HG02981 (cell line): ENCODE data around the gene SUPT3H.
"Not testable (repeated sequence)": the region's sequence is repeated elsewhere in the genome, so short reads cannot be mapped to it uniquely, and the experiment has no call there.

Experiments
- ATAC-seq: cut with Tn5 transposase; IDR thresholded peaks from one replicate; pipeline ENCODE4 v1.9.1; 2021; ENCODE audit warnings: mild to moderate bottlenecking, moderate library complexity; ENCODE audit not compliant: unreplicated experiment

Gene SUPT3H

DNA sequence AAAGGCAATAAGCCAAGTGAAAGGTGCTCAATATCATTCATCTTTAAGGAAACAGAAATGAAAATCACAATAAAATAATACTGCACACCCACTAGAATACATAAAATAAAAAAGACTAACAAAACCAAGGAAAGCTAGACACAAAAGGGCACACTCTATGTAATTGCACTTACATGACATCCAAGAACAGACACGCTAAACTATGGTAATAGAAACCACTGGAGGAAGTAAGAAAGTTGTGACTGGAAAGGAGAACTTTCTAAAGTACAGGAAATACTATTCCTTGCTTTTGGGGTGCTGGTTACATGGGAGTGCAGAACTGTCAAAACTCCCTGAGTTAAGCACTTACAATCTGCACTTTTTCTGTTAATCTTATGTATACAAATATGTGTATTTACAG, 303.3 kb downstream of the SUPT3H start:
- no peak for ATAC-seq

DNA sequence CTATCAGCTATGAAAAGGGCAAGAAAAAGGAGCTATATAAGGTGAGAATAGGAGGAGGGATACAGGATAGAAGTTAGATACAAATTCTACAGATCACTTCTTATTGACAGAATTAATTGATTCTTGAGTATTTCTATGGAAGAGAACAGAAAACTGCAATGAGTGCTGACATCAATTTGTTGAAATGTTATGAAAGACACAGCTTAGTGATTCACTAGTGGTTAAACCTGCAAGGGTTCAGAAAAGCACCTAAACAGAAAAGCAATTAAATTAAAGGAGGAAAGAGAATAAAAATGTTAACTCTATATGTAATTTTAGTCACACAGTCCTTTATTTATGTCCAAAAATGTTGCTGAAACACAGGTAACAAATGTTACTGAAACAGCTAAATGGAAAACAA, 304.0 kb downstream of the SUPT3H start:
- ATAC-seq: no peak

DNA sequence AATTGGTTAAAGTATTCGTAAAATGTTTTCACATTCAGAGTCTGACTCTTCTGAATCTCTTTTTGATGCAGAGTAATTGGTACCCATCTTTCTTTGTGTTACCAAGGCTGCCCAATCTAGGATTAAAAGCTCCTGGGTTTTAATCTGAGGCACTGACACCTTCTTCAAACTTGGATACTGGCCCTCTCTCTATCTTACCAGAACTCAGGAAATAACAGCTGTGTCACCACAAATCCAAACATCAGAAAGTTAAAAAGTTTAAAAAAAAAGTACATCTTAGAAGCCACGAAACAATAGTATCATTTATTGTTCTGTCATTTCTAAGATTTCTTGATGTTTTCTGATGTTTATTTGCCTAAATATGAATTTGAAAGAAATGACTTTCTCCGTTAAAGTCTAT, 305.1 kb downstream of the SUPT3H start:
- ATAC-seq: no peak

DNA sequence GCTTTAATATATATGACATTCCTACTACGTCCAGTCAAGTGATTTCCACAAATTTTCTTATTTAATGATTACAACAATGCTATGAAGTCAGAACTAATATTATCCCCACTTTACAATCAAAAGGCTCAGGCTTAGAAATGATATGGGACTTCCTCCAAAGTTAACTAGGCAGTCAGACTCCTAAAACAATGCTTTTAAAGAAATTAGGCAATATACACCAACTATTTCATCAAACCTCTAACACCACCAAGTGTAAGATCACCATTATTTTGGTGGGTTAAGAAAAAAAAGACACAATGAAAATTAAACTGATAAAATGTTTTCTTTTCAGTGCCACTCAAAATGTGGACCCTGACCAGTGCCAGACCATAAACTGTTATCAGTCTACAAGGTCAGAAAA, 305.7 kb downstream of the SUPT3H start:
- ATAC-seq: no peak

DNA sequence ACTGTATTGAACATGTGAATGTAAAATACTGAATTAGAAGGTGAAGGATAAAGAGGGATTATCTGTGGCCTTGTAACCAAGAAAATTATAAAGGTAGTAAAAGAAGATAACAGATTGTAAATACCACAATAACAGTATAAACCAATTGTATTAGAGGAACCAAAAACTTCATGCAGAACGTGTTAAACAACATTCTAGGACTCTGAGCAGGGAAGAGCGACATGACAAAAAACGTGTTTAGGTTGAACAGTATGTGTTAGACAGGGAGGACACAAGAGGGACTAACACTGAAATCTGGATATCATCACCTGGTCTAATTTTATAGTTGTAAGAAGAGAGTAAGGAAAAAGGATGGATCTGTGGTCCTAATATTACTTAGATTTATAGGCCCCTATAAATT, 308.6 kb downstream of the SUPT3H start:
- ATAC-seq: no peak

DNA sequence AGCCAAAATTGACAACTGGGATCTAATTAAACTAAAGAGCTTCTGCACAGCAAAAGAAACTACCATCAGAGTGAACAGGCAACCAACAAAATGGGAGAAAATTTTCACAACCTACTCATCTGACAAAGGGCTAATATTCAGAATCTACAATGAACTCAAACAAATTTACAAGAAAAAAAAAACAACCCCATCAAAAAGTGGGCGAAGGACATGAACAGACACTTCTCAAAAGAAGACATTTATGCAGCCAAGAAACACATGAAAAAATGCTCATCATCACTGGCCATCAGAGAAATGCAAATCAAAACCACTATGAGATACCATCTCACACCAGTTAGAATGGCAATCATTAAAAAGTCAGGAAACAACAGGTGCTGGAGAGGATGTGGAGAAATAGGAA, 310.3 kb downstream of the SUPT3H start:
- not testable (repeated sequence) for ATAC-seq

DNA sequence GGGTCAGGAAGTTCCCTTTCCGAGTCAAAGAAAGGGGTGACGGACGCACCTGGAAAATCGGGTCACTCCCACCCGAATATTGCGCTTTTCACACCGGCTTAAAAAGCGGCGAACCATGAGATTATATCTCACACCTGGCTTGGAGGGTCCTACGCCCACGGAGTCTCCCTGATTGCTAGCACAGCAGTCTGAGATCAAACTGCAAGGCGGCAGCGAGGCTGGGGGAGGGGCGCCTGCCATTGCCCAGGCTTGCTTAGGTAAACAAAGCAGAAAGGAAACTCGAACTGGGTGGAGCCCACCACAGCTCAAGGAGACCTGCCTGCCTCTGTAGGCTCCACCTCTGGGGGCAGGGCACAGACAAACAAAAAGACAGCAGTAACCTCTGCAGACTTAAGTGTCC, 315.1 kb downstream of the SUPT3H start:
- not testable (repeated sequence) for ATAC-seq

DNA sequence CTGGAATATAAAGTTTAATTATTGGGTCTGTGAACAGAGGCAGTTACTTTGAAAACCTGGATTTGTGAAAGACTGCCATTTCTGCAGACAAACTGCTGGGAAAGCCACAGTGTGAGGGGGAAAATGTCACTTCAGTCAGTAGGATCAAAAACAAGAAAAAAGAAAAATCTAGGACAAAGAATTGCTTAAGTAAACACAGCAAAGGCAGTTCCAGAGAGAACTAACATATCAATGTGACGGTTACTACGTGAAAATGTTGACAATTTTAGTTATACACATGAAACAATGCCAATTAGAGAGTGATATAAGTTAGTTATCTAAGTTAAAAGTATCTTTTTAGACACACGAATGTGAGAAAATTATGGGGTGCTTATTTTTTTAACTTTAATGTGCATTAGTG, 320.0 kb downstream of the SUPT3H start:
- no peak for ATAC-seq

DNA sequence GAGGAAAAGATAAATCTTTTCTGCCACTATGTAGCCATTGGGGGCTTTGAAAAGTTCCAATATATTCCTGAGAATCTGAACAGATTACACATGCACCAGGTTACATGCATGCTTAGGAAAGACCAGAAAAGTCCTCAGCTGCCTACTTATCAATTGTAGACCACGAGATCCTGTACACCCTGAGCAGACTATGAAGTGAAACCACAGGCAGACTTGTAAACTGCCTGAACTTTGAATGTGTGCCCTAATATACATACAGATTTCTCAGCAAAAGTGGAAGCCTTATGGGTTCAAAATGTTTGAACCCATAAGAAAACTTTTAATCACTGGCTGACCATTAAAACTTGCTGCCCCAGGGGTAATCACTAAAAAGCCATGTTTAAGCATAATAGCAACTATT, 323.1 kb downstream of the SUPT3H start:
- ATAC-seq: no peak

DNA sequence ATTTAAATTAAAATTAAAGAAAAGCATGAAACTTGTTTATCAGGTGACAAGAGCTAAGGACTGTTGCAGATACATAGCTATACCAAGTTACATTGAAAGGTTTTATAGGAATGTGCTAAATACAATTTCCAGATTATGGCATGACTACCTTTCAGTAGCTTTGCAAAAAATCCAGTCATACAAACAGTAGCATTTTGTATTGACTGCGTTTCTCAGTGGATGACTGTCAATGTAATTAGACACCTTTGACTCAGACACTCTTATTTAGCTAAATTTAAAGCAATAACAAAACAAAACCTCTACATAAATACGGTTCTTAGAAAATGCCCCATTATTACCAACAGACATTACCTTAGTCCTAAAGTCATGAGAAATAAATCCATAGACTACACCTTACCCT, 325.4 kb downstream of the SUPT3H start:
- no peak for ATAC-seq

DNA sequence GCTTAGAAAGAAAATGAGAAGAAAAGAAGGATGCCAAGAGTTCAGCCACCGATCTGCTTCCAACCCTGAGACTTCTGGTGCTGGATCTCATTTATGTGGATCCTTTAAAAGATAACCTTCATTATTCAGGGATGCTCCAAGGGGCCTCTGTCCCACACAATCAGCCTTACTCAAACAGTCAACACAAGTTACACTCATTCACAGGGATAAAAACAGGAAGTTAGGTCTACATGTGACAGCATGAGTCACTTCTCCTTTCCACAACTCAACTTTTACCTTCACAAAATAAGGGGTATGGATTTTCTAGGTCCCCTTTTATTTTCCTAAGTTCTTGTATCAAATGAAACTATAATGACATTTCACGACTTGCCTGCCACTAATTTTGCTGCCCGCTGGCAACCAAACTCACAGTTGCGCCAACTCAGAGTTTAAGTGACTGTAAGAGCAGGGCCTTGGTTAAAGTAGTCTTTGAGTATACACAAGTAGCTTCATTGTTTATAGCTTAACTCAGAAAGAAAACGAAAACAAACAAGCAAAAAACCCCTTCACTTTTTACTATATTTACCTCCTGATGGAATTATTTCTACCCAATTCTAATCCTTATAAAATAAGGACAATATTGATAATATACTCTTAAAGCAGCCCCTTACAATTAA, 328.4 kb downstream of the SUPT3H start:
- ATAC-seq: no peak

DNA sequence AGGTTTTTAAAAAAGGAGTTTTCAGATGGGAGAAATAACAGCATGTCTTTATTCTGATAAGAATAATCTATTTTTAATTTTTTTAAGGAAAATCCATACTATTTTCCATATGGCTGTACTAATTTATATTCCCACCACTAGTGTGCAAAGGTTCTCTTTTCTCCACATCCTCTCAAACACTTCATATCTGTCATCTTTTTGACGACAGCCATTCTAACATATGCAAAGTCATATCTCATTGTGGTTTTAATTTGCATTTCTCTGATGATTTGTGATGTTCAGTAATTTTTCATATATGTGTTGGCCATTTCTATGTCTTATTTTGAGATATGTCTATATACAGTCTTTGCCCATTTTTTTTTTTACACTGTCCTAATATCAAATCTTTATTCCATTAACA, 330.2 kb downstream of the SUPT3H start:
- no peak for ATAC-seq

DNA sequence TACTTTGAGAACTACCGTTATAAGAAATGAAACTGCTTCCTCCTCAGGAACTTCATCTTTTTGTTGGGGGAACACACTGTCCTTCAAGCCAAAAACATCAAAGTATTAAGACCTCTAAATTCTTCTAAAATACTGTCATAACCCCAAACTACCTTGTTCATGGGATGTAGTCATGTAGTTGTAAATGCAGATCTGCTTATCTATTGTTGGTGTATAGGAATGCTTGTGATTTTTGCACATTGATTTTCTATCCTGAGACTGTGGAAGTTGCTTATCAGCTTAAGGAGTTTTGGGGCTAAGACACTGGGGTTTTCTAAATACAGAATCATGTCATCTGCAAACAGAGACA, 332.5 kb downstream of the SUPT3H start:
- ATAC-seq: no peak

DNA sequence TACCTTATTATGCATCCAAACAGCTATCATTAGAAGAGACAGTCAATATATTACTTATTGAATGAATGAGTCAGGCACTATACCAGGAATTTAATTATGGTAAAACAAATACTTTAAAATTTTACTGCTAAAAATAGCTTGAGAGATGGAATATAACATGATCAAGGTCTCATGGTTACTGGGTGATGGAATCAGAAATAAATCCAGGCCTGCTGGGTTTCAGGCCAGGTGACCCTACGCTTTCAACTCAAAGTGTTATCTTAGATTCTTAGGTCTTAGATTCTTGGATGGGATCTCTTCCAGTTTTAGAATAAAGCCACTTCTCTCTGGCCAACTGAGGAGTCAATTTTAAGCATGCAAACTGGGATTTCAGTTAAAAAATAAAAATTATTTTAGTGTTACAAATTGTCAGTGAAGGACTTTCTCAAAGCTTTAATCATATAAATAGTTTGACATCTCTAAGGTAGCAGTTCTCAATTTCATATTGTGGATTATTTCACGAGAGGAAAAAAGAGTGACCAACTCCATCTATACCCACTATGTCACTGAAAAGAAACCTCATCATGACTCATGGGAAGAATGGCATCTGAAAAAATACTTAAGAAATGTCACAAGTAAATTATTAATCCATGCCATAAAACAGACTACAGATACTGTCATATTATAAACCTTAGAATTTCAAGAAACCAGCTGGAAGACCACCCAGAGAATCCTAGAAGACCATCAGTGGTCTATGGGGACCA, 333.1 kb downstream of the SUPT3H start:
- no peak for ATAC-seq

DNA sequence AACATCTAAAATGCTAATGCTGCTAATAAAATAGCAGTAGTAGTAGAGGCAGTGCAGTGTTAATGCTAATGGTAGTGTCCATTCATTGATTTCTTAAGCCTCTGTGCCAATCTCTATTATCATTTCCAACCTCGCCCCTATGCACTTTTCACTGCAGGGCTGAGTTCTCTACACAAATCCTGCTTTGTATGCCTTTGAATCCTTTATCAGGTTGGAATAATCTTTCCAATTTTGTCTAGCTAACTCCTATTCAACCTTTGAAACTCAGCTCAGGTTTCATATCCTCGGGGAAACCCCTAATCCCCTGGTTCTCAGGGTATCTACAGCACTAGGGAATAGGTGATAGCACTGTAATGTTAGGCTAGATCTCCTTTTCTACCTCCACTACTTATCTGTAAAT, 333.6 kb downstream of the SUPT3H start:
- no peak for ATAC-seq

DNA sequence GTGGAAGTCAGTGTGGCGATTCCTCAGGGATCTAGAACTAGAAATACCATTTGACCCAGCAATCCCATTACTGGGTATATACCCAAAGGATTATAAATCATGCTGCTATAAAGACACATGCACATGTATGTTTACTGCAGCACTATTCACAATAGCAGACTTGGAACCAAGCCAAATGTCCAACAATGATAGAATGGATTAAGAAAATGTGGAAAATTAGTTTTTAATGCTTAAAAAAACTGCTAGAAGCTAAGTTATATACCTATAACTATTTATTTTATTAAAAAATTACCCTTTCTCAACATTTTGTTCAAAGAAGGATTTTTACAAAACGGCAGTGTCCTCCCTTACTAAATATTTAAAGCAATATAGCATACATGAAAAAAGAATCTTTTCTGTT, 335.1 kb downstream of the SUPT3H start:
- ATAC-seq: not testable (repeated sequence)

DNA sequence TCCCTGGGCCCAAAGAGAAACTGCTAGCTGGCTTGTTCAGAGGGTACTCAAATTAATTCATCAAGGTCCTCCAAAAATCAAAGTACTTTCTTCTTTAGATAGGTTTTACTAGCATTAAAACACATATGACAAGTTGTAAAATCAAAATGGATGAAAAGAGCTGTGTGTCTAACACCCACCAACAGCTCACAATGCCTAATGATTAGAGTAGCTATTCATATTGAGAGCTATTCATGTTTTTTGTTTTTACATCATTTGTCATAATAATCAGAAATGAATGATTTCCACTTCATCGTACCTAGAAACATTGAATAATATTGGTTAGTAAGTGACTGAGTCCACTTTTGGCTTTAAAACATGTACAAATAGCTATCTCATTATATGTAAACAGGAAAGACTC, 339.5 kb downstream of the SUPT3H start:
- no peak for ATAC-seq

DNA sequence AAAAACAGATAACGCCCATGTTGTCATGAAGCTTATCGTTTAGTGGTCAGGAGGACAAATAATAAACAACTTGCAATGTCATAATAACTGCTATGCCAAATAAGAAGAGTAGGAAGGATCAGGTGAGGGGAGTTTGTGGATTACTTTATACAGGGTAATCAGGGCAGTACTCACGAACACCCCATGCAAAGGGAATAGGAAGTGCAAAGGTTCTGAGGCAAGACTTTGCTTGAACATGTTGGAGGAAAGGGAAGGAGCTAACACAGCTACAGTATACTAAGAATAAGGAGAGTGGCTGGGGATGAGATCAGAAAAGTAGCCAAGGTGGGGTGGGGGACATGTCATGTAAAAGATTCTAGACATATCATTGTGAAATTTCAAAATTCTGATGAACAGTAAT, 341.6 kb downstream of the SUPT3H start:
- no peak for ATAC-seq

DNA sequence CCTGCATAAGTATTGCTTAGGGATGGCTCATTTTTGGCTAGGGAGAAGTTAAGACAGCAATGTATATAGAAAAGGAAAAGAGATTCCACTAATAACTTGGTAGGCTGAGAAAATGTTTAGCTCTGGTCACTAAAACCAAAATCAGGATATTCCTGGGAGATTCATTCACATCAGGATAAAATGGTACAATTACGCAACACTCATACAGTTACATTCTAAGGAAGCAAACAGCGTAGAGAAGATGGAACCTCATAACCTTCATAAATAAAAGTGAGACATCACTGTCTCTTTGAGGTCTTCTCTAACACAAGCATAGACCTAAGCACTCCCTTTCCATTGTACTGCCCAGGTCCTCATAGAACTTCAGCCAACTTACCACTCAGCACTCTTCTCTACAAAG, 345.3 kb downstream of the SUPT3H start:
- ATAC-seq: no peak

DNA sequence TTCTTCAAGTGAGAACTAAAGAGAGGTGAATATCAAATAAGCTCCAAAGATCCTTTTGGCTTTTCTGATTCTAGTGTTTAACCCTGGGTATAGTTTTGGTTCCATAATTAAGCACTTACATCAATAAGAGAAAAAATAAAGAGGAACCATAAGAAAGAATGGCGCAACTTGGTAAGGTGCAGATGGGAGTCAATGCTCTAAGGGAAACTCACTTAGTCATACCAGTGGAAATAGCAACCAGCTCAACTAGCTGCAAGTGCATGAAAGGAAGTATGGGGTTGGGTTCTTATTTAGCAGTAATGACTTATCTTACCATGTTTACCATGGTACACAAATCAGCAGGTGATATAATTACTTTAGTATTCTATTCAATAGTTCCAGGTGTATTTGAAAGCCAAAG, 346.1 kb downstream of the SUPT3H start:
- no peak for ATAC-seq

DNA sequence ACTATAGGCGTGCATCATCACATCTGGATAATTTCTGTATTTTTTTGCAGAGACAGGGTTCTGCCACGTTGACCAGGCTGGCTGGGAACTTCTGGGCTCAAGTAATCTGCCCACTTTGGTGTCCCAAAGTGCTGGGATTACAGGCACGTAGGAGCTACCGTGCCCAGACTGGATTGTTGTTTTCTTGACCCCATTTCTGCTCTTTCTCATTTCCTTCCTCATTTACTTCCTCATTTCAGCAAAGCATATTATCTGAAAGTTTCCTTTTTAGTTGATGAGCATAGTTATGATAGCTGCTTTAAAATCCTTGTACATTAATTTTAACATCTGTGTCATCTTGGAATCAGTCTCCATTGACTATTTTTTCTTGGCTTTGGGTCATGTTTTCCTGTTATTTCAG, 350.6 kb downstream of the SUPT3H start:
- ATAC-seq: no peak

DNA sequence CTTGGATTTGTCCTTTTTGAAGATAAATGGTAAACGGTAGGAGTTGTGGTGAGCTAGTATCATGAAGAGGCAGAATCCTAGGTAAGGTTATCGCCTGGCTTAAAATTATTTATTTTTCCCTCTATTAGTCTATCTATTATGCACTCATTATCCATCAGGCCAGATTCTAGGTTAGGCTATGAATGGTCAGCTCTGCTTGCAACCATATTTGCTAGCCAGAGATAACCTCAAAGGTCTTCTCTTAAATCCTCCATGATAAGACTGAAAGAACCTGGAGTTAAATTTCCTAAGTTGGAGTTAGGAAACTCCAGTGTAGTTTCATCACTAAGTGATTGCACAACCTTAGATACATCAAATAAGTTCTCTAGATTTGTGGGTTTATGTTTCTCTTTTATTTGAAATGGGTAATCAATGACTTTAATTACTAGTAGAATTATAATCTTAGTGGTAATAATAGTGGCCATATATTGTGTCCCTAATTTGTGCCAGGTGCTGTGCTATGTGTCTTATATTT, 351.7 kb downstream of the SUPT3H start:
- ATAC-seq: no peak

DNA sequence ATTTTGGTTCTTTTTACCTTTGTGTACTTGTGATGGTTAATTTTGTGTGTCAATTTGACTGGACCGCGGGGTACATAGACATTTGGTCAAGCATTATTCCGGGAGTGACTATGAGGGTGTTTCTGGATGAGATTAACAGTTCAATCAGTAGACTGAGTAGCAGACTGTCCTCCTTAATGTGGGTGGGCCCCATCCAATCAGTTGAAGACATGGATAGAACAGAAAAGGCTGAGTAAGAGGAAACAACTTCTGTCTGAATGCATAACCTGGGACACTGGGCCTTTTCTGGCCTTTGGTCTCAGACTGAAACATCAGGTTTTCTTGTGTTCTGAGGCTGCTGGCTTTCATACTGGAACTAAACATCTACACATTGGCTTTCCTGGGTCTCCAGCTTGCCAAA, 353.1 kb downstream of the SUPT3H start:
- ATAC-seq: no peak
